Nephron (organoid): ENCODE results near the gene APOL4.
"Not testable (repeated sequence)": the region's sequence is repeated elsewhere in the genome, so short reads cannot be mapped to it uniquely, and the experiment has no call there.

ENCODE experiments used
- H3K27ac Mint-ChIP-seq, 3 experiments: 2 replicates each; pipeline ENCODE4 v1.8.0; 2020; ENCODE audit warnings: mixed read lengths in 3 of 3, mild to moderate bottlenecking in 2 of 3, moderate library complexity in 1 of 3
- H3K27me3 Mint-ChIP-seq: 2 replicates; pipeline ENCODE4 v1.8.0; 2021; ENCODE audit warnings: low read depth, mild to moderate bottlenecking, moderate library complexity, mixed read lengths
- H3K36me3 Mint-ChIP-seq: 2 replicates; pipeline ENCODE4 v1.8.0; 2020; ENCODE audit warnings: low read depth, mixed read lengths
- H3K4me1 Mint-ChIP-seq: 2 replicates; pipeline ENCODE4 v1.8.0; 2020; ENCODE audit warnings: mixed read lengths
- H3K4me3 Mint-ChIP-seq, 3 experiments: 2 replicates each; pipeline ENCODE4 v1.8.0; 2020; ENCODE audit warnings: mild to moderate bottlenecking in 3 of 3, mixed read lengths in 3 of 3, moderate library complexity in 2 of 3
- H3K9me3 Mint-ChIP-seq: 2 replicates; pipeline ENCODE4 v1.8.0; 2020; ENCODE audit warnings: mixed read lengths
- CTCF ChIP-seq, 3 experiments: fragments of 200-600 bp; sonication (generic); IDR thresholded peaks; one replicate each; pipeline ENCODE4 v1.5.0; 2021; ENCODE audit warnings: antibody characterized with exemption in 3 of 3; ENCODE audit not compliant: unreplicated experiment in 3 of 3

The APOL4 gene

GRCh38 chr22:36154423-36154945 is 47.1 kb downstream of the APOL4 start:
- peaks cover 5% of the 10 kb centered on the region for H3K9me3 Mint-ChIP-seq
- no peaks in the 10 kb centered on the region for H3K27me3 Mint-ChIP-seq
- no peaks in the 10 kb centered on the region for H3K36me3 Mint-ChIP-seq
- TF ChIP-seq CTCF (IDR thresholded peaks at IDR 0.05; ENCODE audit: unreplicated experiment in 3 of 3) = no peak
- peak overlapping the region; percentile 12 to 100 (median 98) for H3K27ac Mint-ChIP-seq
- no peak overlapping the region for H3K4me3 Mint-ChIP-seq
- H3K4me1 Mint-ChIP-seq = peaks cover 51% of the 10 kb centered on the region

DNA sequence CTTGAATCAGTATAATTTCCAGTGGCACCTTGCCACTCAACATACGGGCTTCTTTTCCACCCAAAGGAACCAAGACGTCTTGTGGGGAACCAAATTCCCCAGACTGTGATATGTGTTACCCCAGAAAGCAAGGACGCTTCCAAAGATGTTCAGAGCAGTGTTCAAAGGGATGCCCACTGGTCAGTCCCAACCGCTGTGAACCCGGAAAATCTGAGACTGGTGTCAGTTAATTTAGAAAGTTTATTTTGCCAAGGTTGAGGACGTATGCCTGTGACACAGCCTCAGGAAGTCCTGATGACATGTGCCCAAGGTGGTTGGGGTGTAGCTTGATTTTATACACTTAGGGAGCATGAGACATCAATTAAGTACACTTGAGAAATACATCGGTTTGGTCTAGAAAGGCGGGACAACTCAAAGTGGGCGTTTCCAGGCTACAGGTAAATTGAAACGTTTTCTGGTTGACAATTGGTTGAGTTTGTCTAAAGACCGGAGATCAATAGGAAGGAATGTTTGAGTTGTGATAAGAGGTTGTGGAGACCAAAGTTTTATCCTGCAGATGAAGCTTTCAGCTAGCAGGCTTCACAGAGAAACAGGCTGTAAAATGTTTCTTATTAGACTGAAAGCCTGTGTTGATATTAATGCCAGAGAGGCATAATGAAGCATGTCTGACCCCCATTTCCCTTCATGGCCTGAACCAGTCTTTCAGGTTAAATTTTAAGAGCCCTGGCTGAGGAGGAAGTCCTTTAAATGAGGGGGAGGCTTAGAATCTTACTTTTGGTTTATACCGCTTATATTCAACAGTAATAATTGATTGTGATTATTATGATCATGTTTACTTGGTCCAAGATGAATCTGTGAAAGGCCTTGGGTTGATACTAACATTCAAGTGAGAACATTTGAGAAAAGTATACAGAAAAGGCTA is 47.8 kb downstream of the APOL4 start:
- Mint-ChIP-seq H3K27ac (peak overlapping the region; percentile 12 to 100 (median 98)), H3K27me3 (no peaks in the 10 kb centered on the region), H3K4me1 (peaks cover 48% of the 10 kb centered on the region), H3K9me3 (peaks cover 5% of the 10 kb centered on the region), H3K36me3 (no peaks in the 10 kb centered on the region), H3K4me3 (no peak overlapping the region)
- no peak for TF ChIP-seq CTCF (IDR thresholded peaks at IDR 0.05; ENCODE audit: unreplicated experiment in 3 of 3)

DNA sequence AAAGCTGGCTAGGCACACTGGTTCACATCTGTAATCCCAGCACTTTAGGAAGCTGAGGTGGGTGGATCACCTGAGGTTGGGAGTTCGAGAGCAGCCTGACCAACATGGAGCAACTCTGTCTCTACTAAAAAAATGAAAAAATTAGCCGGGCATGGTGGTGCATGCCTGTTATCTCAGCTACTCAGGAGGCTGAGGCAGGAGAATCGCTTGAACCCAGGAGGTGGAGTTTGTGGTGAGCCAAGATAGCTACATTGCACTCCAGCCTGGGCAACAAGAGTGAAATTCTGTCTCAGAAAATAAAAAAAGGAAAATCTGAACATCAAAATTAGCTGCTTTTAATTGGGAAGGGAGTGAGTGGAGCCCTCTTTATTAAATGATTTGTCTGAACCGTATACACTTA is 48.8 kb downstream of the APOL4 start:
- not testable (repeated sequence) for H3K27ac Mint-ChIP-seq, H3K4me3 Mint-ChIP-seq, H3K27me3 Mint-ChIP-seq, H3K36me3 Mint-ChIP-seq, H3K9me3 Mint-ChIP-seq
- peaks cover 48% of the 10 kb centered on the region for H3K4me1 Mint-ChIP-seq

DNA sequence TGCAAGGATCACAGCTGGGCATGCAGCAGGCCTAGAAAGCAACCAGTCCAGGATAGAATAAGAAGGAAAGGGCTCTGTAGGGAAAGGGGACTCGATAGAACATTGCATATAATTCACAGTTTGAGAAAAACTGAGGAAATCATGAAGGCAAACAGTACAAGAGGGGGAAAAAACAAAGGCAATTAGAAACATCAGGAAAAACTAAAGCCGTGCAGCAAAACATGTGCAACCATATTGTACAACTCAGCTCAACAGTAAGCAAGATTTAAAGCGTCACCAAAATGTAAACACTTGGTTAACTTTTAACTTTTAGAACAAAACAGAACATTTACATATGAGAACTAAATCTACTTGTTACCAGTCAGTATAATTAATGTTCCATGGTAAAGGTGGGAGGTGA is 49.5 kb downstream of the APOL4 start:
- H3K9me3 Mint-ChIP-seq = peaks cover 5% of the 10 kb centered on the region
- peak overlapping the region in 2 of 3 experiments; percentile 0 to 32 for H3K27ac Mint-ChIP-seq
- peaks cover 43% of the 10 kb centered on the region for H3K4me1 Mint-ChIP-seq
- H3K27me3 Mint-ChIP-seq = no peaks in the 10 kb centered on the region
- no peak for TF ChIP-seq CTCF (IDR thresholded peaks at IDR 0.05; ENCODE audit: unreplicated experiment in 3 of 3)
- H3K4me3 Mint-ChIP-seq = no peak overlapping the region
- no peaks in the 10 kb centered on the region for H3K36me3 Mint-ChIP-seq

DNA sequence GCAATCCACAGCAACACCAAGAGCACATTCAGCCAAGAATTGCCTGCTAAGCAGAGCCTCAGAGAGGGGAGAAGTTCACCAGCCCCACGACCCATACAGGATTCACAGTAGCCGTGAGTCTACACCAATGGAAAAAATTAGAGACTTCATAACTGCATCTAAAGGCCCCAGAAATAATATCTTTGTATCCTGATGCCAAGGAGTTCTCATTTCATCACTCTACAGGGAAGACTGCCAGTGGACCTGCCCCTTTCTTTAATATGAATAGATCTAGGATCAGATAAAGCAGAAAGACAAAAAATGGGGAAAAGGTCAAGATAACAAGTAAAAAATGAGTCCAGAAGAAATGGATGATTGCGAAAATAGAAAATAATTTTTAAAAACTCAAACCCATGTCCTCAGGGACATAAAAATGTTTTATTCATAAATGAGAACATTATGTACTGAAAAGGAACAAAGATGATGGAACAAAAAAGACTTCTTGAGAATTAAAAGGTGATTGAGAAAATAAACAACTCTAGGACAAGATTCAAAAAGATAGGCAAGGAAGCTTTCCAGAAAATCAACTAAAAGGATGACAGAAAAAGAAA is 50.5 kb downstream of the APOL4 start:
- Mint-ChIP-seq H3K9me3 (peaks cover 5% of the 10 kb centered on the region), H3K36me3 (no peaks in the 10 kb centered on the region), H3K27me3 (no peaks in the 10 kb centered on the region), H3K27ac (peak overlapping the region in 1 of 3 experiments; percentile 32), H3K4me1 (peaks cover 37% of the 10 kb centered on the region), H3K4me3 (no peak overlapping the region)
- no peak for TF ChIP-seq CTCF (IDR thresholded peaks at IDR 0.05; ENCODE audit: unreplicated experiment in 3 of 3)

GRCh38 chr22:36149441-36149840 is 52.2 kb downstream of the APOL4 start:
- peaks cover 34% of the 10 kb centered on the region for H3K4me1 Mint-ChIP-seq
- no peaks in the 10 kb centered on the region for H3K27me3 Mint-ChIP-seq
- H3K27ac Mint-ChIP-seq = no peak overlapping the region
- H3K9me3 Mint-ChIP-seq = peaks cover 5% of the 10 kb centered on the region
- no peak overlapping the region for H3K4me3 Mint-ChIP-seq
- no peaks in the 10 kb centered on the region for H3K36me3 Mint-ChIP-seq
- no peak for TF ChIP-seq CTCF (IDR thresholded peaks at IDR 0.05; ENCODE audit: unreplicated experiment in 3 of 3)
